ENCODE data around the gene AXL.

GRCh38 chr19:41248895-41249294 lies 29.9 kb downstream of the AXL start:
- TF ChIP-seq CTCF (IDR thresholded peaks at IDR 0.05; ENCODE audit: low read depth, low read length, missing input control) = no peak
- no peak for TF ChIP-seq JUND (IDR thresholded peaks at IDR 0.05)
- TF ChIP-seq RAD21 (IDR thresholded peaks at IDR 0.05) = no peak
- TF ChIP-seq SP1 (IDR thresholded peaks at IDR 0.05) = no peak
- TF ChIP-seq RXRA (IDR thresholded peaks at IDR 0.05) = no peak
- TF ChIP-seq GABPA (IDR thresholded peaks at IDR 0.05 in 1 of 2, conservative IDR thresholded peaks at IDR 0.05 in 1 of 2) = no peak
- no peak for TF ChIP-seq MAX (IDR thresholded peaks at IDR 0.05)
- no peak for TF ChIP-seq EGR1 (IDR thresholded peaks at IDR 0.05; ENCODE audit: low read depth in 2 of 2)
- TF ChIP-seq NR2F2 (IDR thresholded peaks at IDR 0.05) = no peak
- TF ChIP-seq FOXA1 (IDR thresholded peaks at IDR 0.05) = no peak

Data from liver (tissue), 3 donors.